Amniotic epithelial cell (primary cell): Measurements from ENCODE around the gene UBE2F.

Source experiments
- DNase-seq: peaks from one replicate; pipeline ENCODE4 v3.0.0-alpha.2; 2010; ENCODE audit warnings: low read depth

The UBE2F gene

GRCh38 chr2:238020816-238021215, 54.0 kb downstream of the UBE2F start:
- no peak for DNase-seq

GRCh38 chr2:238021327-238021726, 54.5 kb downstream of the UBE2F start:
- peak; percentile 41 for DNase-seq

GRCh38 chr2:238022594-238023157, 55.9 kb downstream of the UBE2F start:
- DNase-seq: no peak

- DNase-seq: no peak
Measured at GRCh38 chr2:238023608-238024007, 56.8 kb downstream of the UBE2F start.

GRCh38 chr2:238024986-238025385, 58.2 kb downstream of the UBE2F start:
- DNase-seq: peak; percentile 80

- no peak for DNase-seq
Measured at GRCh38 chr2:238025741-238026360, 59.0 kb downstream of the UBE2F start.

GRCh38 chr2:238027058-238027457, 60.2 kb downstream of the UBE2F start:
- DNase-seq: no peak

- DNase-seq: no peak
Measured at GRCh38 chr2:238027591-238028415, 61.0 kb downstream of the UBE2F start.

- DNase-seq: no peak
Measured at GRCh38 chr2:238029853-238030252, 63.0 kb downstream of the UBE2F start.

GRCh38 chr2:238030422-238031155, 63.8 kb downstream of the UBE2F start:
- no peak for DNase-seq

GRCh38 chr2:238031751-238032150, 64.9 kb downstream of the UBE2F start:
- DNase-seq: no peak

GRCh38 chr2:238032755-238033337, 66.0 kb downstream of the UBE2F start:
- DNase-seq: no peak

- peak; percentile 3 for DNase-seq
Measured at GRCh38 chr2:238033991-238034390, 67.2 kb downstream of the UBE2F start.

GRCh38 chr2:238038203-238038602, 71.4 kb downstream of the UBE2F start:
- DNase-seq: no peak

GRCh38 chr2:238039151-238039550, 72.3 kb downstream of the UBE2F start:
- DNase-seq: no peak

GRCh38 chr2:238039985-238040384, 73.2 kb downstream of the UBE2F start:
- DNase-seq: no peak

GRCh38 chr2:238040918-238041317, 74.1 kb downstream of the UBE2F start:
- no peak for DNase-seq

GRCh38 chr2:238042090-238042489, 75.3 kb downstream of the UBE2F start:
- DNase-seq: no peak

GRCh38 chr2:238042849-238043584, 76.2 kb downstream of the UBE2F start:
- peak; percentile 81 for DNase-seq

GRCh38 chr2:238043851-238044250, 77.0 kb downstream of the UBE2F start:
- DNase-seq: no peak

GRCh38 chr2:238045575-238045974, 78.8 kb downstream of the UBE2F start:
- no peak for DNase-seq
